Measurements from ENCODE around the gene SKI.
"Not testable (repeated sequence)": the region's sequence is repeated elsewhere in the genome, so short reads cannot be mapped to it uniquely, and the experiment has no call there.

Gene SKI

DNA sequence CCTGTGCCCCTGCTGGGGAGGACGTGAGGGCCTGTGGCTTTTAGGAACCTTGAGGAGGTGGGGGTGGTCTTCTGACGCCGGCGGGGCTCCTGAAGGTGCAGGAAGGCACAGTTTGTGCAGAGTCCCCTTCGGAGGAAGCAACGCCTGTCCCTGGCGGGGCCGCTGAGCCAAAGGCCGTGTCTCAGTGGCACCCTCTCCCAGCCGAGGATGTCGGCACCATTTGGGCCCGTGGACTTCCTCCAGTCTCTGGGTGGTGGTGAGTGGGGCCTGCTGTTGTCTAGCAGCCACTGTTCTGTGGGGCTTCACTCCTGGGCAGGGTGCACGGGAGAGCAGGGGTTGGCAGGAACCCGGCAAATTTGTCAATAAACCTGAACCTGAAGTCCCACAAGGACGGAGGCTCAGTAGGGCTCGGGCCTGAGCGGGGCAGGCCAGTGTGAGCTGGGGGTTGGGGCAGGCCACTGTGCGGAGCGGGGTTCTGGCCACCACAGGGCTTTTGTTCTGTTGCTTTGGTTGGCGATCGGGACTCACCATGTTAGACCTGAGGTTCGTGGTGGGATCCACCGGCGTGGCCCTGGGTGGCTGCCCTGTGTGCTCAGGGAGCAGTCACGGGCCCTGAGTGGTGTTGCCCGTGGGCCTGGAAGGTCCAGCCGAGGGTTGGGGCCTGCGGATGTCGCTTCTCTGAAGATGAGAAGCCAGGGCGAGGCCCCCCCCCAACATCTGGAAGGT is 64.8 kb downstream of the SKI start:
- no peak overlapping the region for H3K4me3 ChIP-seq (ENCODE audit: low read length in 2 of 2)
- H3K9me3 ChIP-seq (ENCODE audit: control insufficient read depth in 2 of 2, low read length in 2 of 2), result no peaks in the 10 kb centered on the region
- peak overlapping the region; percentile 6 for H3K27ac ChIP-seq (ENCODE audit: low read length)
- H3K4me1 ChIP-seq (ENCODE audit: control insufficient read depth, insufficient read depth, low read length), result peaks cover 72% of the 10 kb centered on the region
- no peaks in the 10 kb centered on the region for H3K27me3 ChIP-seq (ENCODE audit: control insufficient read depth in 1 of 2, insufficient read depth in 2 of 2, low read length in 2 of 2)
- H3K36me3 ChIP-seq (ENCODE audit: control insufficient read depth in 2 of 2, insufficient read depth in 2 of 2, low read length in 2 of 2), result no peaks in the 10 kb centered on the region
- peak overlapping the region in 1 of 2 donors; percentile 7 for H3K9ac ChIP-seq (ENCODE audit: low read length in 2 of 2)

- Histone ChIP-seq H3K36me3 (ENCODE audit: control insufficient read depth in 2 of 2, insufficient read depth in 2 of 2, low read length in 2 of 2) (no peaks in the 10 kb centered on the region), H3K9ac (ENCODE audit: low read length in 2 of 2) (peak overlapping the region; percentile 10 to 21), H3K27ac (ENCODE audit: low read length) (peak overlapping the region; percentile 37), H3K4me3 (ENCODE audit: low read length in 2 of 2) (peak overlapping the region in 1 of 2 donors; percentile 15), H3K27me3 (ENCODE audit: control insufficient read depth in 1 of 2, insufficient read depth in 2 of 2, low read length in 2 of 2) (no peaks in the 10 kb centered on the region), H3K4me1 (ENCODE audit: control insufficient read depth, insufficient read depth, low read length) (peaks cover 75% of the 10 kb centered on the region), H3K9me3 (ENCODE audit: control insufficient read depth in 2 of 2, low read length in 2 of 2) (no peaks in the 10 kb centered on the region)
Measured at GRCh38 chr1:2294033-2294724, 66.1 kb downstream of the SKI start.

DNA sequence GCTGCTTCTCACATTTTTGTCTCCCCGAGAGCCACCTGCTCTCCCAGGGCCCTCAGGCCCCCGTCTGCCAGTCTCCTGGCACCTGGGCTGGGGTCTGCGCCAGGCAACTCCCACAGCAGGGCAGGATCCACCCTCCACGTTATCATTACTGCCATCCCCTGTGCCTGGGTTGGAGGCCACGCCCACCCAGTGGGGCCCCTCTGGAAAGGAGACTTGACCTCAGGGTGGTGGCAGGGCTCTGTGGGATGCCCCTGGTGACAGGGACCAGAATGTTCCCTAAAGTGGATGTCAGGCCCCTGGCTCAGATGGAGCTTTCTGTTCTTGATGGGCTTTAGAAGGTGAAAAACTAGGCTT is 66.6 kb downstream of the SKI start:
- no peaks in the 10 kb centered on the region for H3K9me3 ChIP-seq (ENCODE audit: control insufficient read depth in 2 of 2, low read length in 2 of 2)
- peaks cover 76% of the 10 kb centered on the region for H3K4me1 ChIP-seq (ENCODE audit: control insufficient read depth, insufficient read depth, low read length)
- H3K36me3 ChIP-seq (ENCODE audit: control insufficient read depth in 2 of 2, insufficient read depth in 2 of 2, low read length in 2 of 2), result no peaks in the 10 kb centered on the region
- H3K4me3 ChIP-seq (ENCODE audit: low read length in 2 of 2), result no peak overlapping the region
- no peaks in the 10 kb centered on the region for H3K27me3 ChIP-seq (ENCODE audit: control insufficient read depth in 1 of 2, insufficient read depth in 2 of 2, low read length in 2 of 2)
- H3K27ac ChIP-seq (ENCODE audit: low read length), result peak overlapping the region; percentile 37
- peak overlapping the region in 1 of 2 donors; percentile 10 for H3K9ac ChIP-seq (ENCODE audit: low read length in 2 of 2)

DNA sequence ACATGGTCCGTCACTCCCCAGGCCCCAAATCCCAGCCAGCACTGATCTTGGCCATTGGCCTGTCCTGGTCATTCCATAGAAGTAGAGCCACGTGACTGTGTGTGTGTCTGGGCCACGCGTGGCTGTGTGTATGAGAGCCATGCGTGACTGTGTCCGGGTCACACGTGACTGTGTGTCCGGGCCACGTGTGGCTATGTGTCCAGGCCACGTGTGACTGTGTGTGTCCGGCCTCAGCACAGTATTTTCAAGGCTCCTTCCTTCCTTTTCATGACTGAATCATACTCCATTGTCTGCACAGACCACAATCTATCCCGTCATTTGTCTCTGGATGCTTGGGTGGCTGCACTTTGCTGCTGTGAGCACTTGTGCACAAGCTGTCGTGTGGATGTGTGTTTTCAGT is 67.4 kb downstream of the SKI start:
- Histone ChIP-seq H3K4me3 (ENCODE audit: low read length in 2 of 2) (no peak overlapping the region), H3K9ac (ENCODE audit: low read length in 2 of 2) (no peak overlapping the region), H3K27ac (ENCODE audit: low read length) (no peak overlapping the region), H3K36me3 (ENCODE audit: control insufficient read depth in 2 of 2, insufficient read depth in 2 of 2, low read length in 2 of 2) (no peaks in the 10 kb centered on the region), H3K27me3 (ENCODE audit: control insufficient read depth in 1 of 2, insufficient read depth in 2 of 2, low read length in 2 of 2) (no peaks in the 10 kb centered on the region), H3K4me1 (ENCODE audit: control insufficient read depth, insufficient read depth, low read length) (peaks cover 76% of the 10 kb centered on the region), H3K9me3 (ENCODE audit: control insufficient read depth in 2 of 2, low read length in 2 of 2) (no peaks in the 10 kb centered on the region)

- H3K4me3 ChIP-seq (ENCODE audit: low read length in 2 of 2); H3K27me3 ChIP-seq (ENCODE audit: control insufficient read depth in 1 of 2, insufficient read depth in 2 of 2, low read length in 2 of 2); H3K9me3 ChIP-seq (ENCODE audit: control insufficient read depth in 2 of 2, low read length in 2 of 2); H3K27ac ChIP-seq (ENCODE audit: low read length); H3K9ac ChIP-seq (ENCODE audit: low read length in 2 of 2); H3K36me3 ChIP-seq (ENCODE audit: control insufficient read depth in 2 of 2, insufficient read depth in 2 of 2, low read length in 2 of 2): not testable (repeated sequence)
- H3K4me1 ChIP-seq (ENCODE audit: control insufficient read depth, insufficient read depth, low read length), result peaks cover 76% of the 10 kb centered on the region
Measured at GRCh38 chr1:2296211-2296610, 68.1 kb downstream of the SKI start.

GRCh38 chr1:2296614-2297013 is 68.5 kb downstream of the SKI start:
- Histone ChIP-seq H3K27me3 (ENCODE audit: control insufficient read depth in 1 of 2, insufficient read depth in 2 of 2, low read length in 2 of 2) (no peaks in the 10 kb centered on the region), H3K36me3 (ENCODE audit: control insufficient read depth in 2 of 2, insufficient read depth in 2 of 2, low read length in 2 of 2) (no peaks in the 10 kb centered on the region), H3K9ac (ENCODE audit: low read length in 2 of 2) (no peak overlapping the region), H3K9me3 (ENCODE audit: control insufficient read depth in 2 of 2, low read length in 2 of 2) (no peaks in the 10 kb centered on the region), H3K4me3 (ENCODE audit: low read length in 2 of 2) (no peak overlapping the region), H3K4me1 (ENCODE audit: control insufficient read depth, insufficient read depth, low read length) (peaks cover 78% of the 10 kb centered on the region), H3K27ac (ENCODE audit: low read length) (no peak overlapping the region)

DNA sequence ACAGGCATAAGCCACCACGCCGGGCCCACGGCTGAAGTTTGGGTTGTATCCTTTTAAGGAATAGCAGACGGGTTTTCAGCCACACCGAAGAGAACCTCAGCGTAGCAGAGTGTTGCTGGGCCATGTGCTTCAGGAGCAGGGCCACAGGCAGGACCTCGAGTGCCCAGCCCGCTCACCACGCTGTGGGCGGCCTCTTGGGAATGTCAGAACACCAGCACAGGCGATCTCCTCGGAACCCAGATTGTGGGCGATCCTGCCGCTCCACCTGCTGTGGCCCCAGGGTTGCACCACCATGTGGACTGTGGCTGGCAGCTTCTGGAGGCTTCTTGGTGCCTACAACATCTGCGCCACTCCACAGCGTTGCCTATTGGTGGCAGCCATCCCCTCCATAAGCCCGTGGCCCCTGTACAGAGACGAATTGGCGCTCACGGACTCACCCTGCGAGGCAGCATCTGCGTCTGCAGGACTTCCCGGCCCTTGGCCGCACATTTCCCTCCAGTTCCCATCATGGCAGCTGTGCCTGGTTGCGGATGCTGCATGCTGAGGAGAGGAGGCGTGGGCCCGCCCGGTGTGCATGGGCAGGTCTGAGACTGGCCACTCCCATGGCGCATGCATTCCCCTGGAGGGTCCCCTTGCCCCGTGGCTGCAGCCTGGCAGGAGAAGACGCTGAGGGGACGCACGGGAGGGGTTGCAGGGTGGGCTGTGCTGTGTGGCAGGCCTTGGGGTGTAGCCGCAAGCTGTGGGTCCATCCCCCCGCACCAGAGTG is 69.3 kb downstream of the SKI start:
- Histone ChIP-seq H3K36me3 (ENCODE audit: control insufficient read depth in 2 of 2, insufficient read depth in 2 of 2, low read length in 2 of 2) (no peaks in the 10 kb centered on the region), H3K27me3 (ENCODE audit: control insufficient read depth in 1 of 2, insufficient read depth in 2 of 2, low read length in 2 of 2) (no peaks in the 10 kb centered on the region), H3K4me1 (ENCODE audit: control insufficient read depth, insufficient read depth, low read length) (peaks cover 75% of the 10 kb centered on the region), H3K9ac (ENCODE audit: low read length in 2 of 2) (no peak overlapping the region), H3K9me3 (ENCODE audit: control insufficient read depth in 2 of 2, low read length in 2 of 2) (no peaks in the 10 kb centered on the region), H3K27ac (ENCODE audit: low read length) (no peak overlapping the region), H3K4me3 (ENCODE audit: low read length in 2 of 2) (no peak overlapping the region)

- H3K4me3 ChIP-seq (ENCODE audit: low read length in 2 of 2), result peak overlapping the region in 1 of 2 donors; percentile 47
- H3K27ac ChIP-seq (ENCODE audit: low read length), result peak overlapping the region; percentile 60
- H3K4me1 ChIP-seq (ENCODE audit: control insufficient read depth, insufficient read depth, low read length), result peaks cover 69% of the 10 kb centered on the region
- H3K27me3 ChIP-seq (ENCODE audit: control insufficient read depth in 1 of 2, insufficient read depth in 2 of 2, low read length in 2 of 2), result no peaks in the 10 kb centered on the region
- peaks cover 3 to 6% of the 10 kb centered on the region in 2 donors for H3K36me3 ChIP-seq (ENCODE audit: control insufficient read depth in 2 of 2, insufficient read depth in 2 of 2, low read length in 2 of 2)
- H3K9ac ChIP-seq (ENCODE audit: low read length in 2 of 2), result no peak overlapping the region
- H3K9me3 ChIP-seq (ENCODE audit: control insufficient read depth in 2 of 2, low read length in 2 of 2), result no peaks in the 10 kb centered on the region
Measured at GRCh38 chr1:2298685-2299084, 70.6 kb downstream of the SKI start.

DNA sequence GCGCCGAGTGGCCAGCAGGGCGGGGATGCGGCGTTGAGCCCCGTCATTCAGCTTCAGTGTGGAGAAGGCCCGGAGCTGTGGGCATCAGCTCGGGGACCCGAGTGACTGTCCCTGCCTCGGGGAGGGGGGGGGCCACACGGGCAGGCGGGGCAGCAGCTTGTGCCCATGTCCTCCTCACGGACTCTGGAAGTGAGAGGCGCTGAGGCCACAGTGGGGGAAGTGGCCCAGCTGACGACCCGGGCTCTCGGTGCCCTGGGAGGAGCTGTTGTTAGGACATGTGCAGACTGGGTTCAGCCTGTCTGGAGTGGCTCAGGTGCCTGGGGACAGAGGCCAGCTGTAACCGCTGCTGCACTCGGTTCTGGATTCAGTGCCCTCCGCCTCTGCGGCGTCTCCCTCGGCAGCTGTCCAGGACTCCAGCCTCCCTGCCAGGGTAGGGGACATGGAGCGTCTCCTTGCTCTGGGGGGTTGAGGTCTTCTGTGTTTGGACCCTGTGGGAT is 71.1 kb downstream of the SKI start:
- Histone ChIP-seq H3K4me1 (ENCODE audit: control insufficient read depth, insufficient read depth, low read length) (peaks cover 70% of the 10 kb centered on the region), H3K9me3 (ENCODE audit: control insufficient read depth in 2 of 2, low read length in 2 of 2) (no peaks in the 10 kb centered on the region), H3K27me3 (ENCODE audit: control insufficient read depth in 1 of 2, insufficient read depth in 2 of 2, low read length in 2 of 2) (no peaks in the 10 kb centered on the region), H3K36me3 (ENCODE audit: control insufficient read depth in 2 of 2, insufficient read depth in 2 of 2, low read length in 2 of 2) (peaks cover 8 to 9% of the 10 kb centered on the region in 2 donors), H3K4me3 (ENCODE audit: low read length in 2 of 2) (peak overlapping the region in 1 of 2 donors; percentile 47), H3K9ac (ENCODE audit: low read length in 2 of 2) (peak overlapping the region; percentile 21 to 32), H3K27ac (ENCODE audit: low read length) (peak overlapping the region; percentile 60)

DNA sequence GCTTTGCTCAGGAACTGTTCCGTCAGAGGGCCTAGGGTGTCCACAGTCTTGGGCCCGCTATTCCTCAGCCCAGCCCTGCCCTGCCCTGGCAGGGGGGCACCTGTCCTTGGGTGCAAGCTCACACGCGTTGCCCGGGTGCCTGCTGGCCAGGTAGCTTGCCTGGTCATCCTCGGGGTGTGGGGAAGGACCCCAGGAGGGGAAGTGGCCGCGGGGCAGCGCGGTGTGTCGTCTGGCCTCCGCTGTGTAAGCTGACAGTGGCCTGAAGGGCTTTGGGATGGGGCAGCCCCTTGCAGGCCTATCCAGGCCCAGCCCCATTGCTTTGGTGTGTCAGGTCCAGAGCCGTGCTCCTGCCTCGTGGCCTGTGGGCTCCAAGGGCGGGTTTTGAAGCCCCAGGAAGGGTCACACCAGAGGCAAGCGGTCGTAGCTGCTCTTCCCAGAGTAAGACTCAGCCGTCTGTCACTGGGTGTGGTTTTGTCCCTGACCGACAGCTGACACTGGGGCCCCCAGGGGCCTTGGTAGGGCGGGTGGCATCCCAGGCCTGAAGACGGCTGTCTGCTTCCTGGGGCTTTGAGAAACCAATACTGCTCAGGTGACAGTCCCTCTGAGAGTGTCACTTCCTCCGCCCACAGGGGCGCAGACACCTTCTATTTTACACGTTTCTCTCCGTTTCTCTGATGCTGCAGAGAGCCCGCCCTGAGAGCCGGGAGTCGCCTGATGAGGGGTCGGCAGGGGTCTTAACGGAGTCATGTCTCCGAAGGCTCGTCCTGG is 72.1 kb downstream of the SKI start:
- Histone ChIP-seq H3K9ac (ENCODE audit: low read length in 2 of 2) (peak overlapping the region in 1 of 2 donors; percentile 38), H3K27ac (ENCODE audit: low read length) (peak overlapping the region; percentile 60), H3K4me1 (ENCODE audit: control insufficient read depth, insufficient read depth, low read length) (peaks cover 75% of the 10 kb centered on the region), H3K9me3 (ENCODE audit: control insufficient read depth in 2 of 2, low read length in 2 of 2) (no peaks in the 10 kb centered on the region), H3K36me3 (ENCODE audit: control insufficient read depth in 2 of 2, insufficient read depth in 2 of 2, low read length in 2 of 2) (peaks cover 9 to 14% of the 10 kb centered on the region in 2 donors), H3K27me3 (ENCODE audit: control insufficient read depth in 1 of 2, insufficient read depth in 2 of 2, low read length in 2 of 2) (no peaks in the 10 kb centered on the region), H3K4me3 (ENCODE audit: low read length in 2 of 2) (peak overlapping the region in 1 of 2 donors; percentile 40)
